Activated naive CD4-positive, alpha-beta T cell treated with anti-CD3 and anti-CD28 coated beads, Interleukin-2, amount 10 ng/mL, durations not matched to agents 7 days and 5 days (primary cell): ENCODE results near the gene CACNA2D1.

ENCODE experiments used
- CTCF ChIA-PET: fragments of 350-600 bp; sonication (Branson Sonifier 250); formaldehyde crosslinking; loops from one replicate; lab custom pipeline; 2021; ENCODE audit warnings: antibody characterized with exemption; lab: Charles Lee
- DNase-seq: peaks from one replicate; pipeline ENCODE4 v3.0.0-alpha.2; 2020
- H3K27ac Mint-ChIP-seq: one replicate; pipeline ENCODE4 v1.8.0; 2021; ENCODE audit warnings: mild to moderate bottlenecking, moderate library complexity, mixed read lengths
- H3K27me3 Mint-ChIP-seq: one replicate; pipeline ENCODE4 v1.8.0; 2021; ENCODE audit warnings: mild to moderate bottlenecking, mixed read lengths
- H3K36me3 Mint-ChIP-seq: one replicate; pipeline ENCODE4 v1.8.0; 2021; ENCODE audit warnings: mixed read lengths
- H3K4me1 Mint-ChIP-seq: one replicate; pipeline ENCODE4 v1.8.0; 2021; ENCODE audit warnings: mixed read lengths
- H3K4me3 Mint-ChIP-seq: one replicate; pipeline ENCODE4 v1.8.0; 2021; ENCODE audit warnings: mild to moderate bottlenecking, moderate library complexity, mixed read lengths
- H3K9me3 Mint-ChIP-seq: one replicate; pipeline ENCODE4 v1.8.0; 2021; ENCODE audit warnings: mixed read lengths

The CACNA2D1 gene

DNA sequence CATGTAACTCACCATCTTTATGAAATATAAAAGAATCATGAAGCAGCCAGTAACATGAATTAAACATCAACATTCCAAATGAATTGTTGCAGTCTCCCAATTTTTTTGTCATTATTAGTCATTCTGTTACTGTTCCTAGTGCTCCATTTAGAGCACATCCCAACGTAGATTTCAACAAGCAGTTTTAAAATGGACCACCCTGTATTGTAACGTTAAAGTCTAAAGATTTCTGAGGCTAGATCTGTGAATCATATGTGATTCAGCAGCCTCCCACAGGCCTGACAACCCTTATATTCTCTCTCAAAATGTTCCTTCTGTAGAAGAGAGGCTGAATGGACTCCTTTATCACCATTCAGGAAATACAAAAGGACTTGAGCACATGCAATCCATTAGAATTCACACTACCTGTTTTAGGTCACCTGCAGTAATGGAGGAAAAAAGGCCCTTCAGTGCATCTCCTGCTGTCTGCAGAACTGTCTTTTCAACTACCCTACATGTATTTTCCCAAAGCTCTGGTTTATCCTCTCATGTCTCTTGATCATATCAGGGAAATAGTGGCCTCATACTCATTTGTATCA, 81.4 kb downstream of the CACNA2D1 start:
- CTCF ChIA-PET = no interaction called here
- no peak overlapping the region for H3K4me3 Mint-ChIP-seq
- H3K9me3 Mint-ChIP-seq = no peaks in the 10 kb centered on the region
- H3K27me3 Mint-ChIP-seq = no peaks in the 10 kb centered on the region
- DNase-seq = no peak
- H3K4me1 Mint-ChIP-seq = no peaks in the 10 kb centered on the region
- H3K36me3 Mint-ChIP-seq = no peaks in the 10 kb centered on the region
- H3K27ac Mint-ChIP-seq = no peak overlapping the region

- DNase-seq = no peak
- no peaks in the 10 kb centered on the region for H3K27me3 Mint-ChIP-seq
- H3K4me1 Mint-ChIP-seq = no peaks in the 10 kb centered on the region
- H3K27ac Mint-ChIP-seq = no peak overlapping the region
- no peaks in the 10 kb centered on the region for H3K9me3 Mint-ChIP-seq
- no peaks in the 10 kb centered on the region for H3K36me3 Mint-ChIP-seq
- CTCF ChIA-PET = no interaction called here
- H3K4me3 Mint-ChIP-seq = no peak overlapping the region
These were observed 82.8 kb downstream of the CACNA2D1 start for GRCh38 chr7:82360591-82361368.

GRCh38 chr7:82359426-82359825, 84.2 kb downstream of the CACNA2D1 start:
- DNase-seq = no peak
- no peaks in the 10 kb centered on the region for H3K36me3 Mint-ChIP-seq
- no peaks in the 10 kb centered on the region for H3K9me3 Mint-ChIP-seq
- H3K27me3 Mint-ChIP-seq = no peaks in the 10 kb centered on the region
- no peak overlapping the region for H3K4me3 Mint-ChIP-seq
- CTCF ChIA-PET = no interaction called here
- no peaks in the 10 kb centered on the region for H3K4me1 Mint-ChIP-seq
- H3K27ac Mint-ChIP-seq = no peak overlapping the region

DNA sequence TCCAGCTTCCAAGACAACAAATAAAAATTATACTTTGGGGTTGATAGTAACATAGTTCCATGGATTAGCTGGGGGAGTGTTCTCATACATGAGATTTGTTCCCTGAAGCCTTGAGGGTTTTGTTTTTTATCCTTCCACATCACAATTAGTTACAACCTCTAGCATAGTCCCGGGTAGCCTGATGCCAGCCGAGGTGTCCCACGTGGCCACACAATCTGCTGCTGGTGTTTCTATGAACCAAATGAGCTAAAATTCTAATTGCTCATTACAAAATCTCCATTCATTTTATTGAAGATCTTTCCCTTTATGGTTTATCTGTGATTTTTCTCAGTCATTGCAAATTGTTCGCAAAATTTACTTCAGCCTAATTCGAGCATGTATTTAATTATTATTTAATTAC, 84.7 kb downstream of the CACNA2D1 start:
- H3K27me3 Mint-ChIP-seq = no peaks in the 10 kb centered on the region
- no peak overlapping the region for H3K4me3 Mint-ChIP-seq
- H3K4me1 Mint-ChIP-seq = no peaks in the 10 kb centered on the region
- H3K9me3 Mint-ChIP-seq = no peaks in the 10 kb centered on the region
- DNase-seq = no peak
- no peaks in the 10 kb centered on the region for H3K36me3 Mint-ChIP-seq
- H3K27ac Mint-ChIP-seq = no peak overlapping the region
- CTCF ChIA-PET = no interaction called here

DNA sequence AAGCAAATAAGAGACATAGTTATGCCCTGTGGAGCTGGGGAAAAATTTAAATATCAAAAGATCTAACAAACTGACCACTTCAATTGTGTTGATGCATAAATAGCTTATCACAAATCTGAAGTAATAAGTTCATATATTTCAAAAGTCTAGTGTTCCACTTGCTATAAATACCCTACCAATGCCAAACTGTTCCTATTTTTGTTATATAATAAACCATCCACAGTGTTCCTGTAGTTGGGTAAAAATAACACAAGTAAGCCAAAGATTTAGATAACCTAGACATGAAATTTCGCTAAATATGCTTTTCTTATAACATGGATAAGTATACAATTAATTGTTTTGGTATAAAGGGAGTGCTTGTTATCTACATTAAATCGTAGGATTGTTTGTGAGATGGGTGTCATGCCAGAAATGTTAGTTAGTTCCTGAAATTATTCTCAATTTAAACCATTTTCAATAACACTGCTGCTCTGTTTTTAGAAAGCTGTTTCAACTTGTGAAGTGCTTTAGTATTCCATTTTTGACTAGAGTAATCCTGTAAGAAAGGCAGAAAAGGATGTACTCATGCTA, 85.5 kb downstream of the CACNA2D1 start:
- no peaks in the 10 kb centered on the region for H3K36me3 Mint-ChIP-seq
- no peak for DNase-seq
- no peak overlapping the region for H3K27ac Mint-ChIP-seq
- no peaks in the 10 kb centered on the region for H3K27me3 Mint-ChIP-seq
- no peaks in the 10 kb centered on the region for H3K9me3 Mint-ChIP-seq
- no peak overlapping the region for H3K4me3 Mint-ChIP-seq
- H3K4me1 Mint-ChIP-seq = no peaks in the 10 kb centered on the region
- CTCF ChIA-PET = no interaction called here

DNA sequence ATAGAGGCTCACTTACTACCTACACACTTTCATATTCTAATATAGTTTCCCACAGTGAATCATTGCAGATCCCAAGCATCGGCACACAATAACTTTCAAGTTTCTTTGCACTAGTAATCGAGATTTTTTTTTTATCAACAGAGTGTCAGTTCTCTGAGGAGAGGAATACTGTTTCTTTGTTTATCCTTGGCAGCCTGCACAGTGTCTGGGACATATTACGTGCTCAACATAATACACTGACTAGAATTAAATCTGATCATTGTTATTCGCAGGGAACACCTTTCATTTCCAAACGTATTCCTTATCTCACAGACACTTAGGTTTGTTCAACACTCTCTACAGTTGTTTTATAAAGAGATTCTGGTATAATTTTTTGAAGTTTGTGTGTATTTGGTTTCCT, 95.3 kb downstream of the CACNA2D1 start:
- no peak for DNase-seq
- Mint-ChIP-seq H3K27me3 (no peaks in the 10 kb centered on the region), H3K27ac (no peak overlapping the region), H3K4me3 (no peak overlapping the region), H3K36me3 (no peaks in the 10 kb centered on the region), H3K9me3 (no peaks in the 10 kb centered on the region), H3K4me1 (no peaks in the 10 kb centered on the region)
- CTCF ChIA-PET = no interaction called here

- DNase-seq = no peak
- CTCF ChIA-PET = no interaction called here
- Mint-ChIP-seq H3K27ac (no peak overlapping the region), H3K9me3 (no peaks in the 10 kb centered on the region), H3K27me3 (no peaks in the 10 kb centered on the region), H3K4me3 (no peak overlapping the region), H3K4me1 (no peaks in the 10 kb centered on the region), H3K36me3 (no peaks in the 10 kb centered on the region)
These were observed 95.8 kb downstream of the CACNA2D1 start for GRCh38 chr7:82347808-82348207.

DNA sequence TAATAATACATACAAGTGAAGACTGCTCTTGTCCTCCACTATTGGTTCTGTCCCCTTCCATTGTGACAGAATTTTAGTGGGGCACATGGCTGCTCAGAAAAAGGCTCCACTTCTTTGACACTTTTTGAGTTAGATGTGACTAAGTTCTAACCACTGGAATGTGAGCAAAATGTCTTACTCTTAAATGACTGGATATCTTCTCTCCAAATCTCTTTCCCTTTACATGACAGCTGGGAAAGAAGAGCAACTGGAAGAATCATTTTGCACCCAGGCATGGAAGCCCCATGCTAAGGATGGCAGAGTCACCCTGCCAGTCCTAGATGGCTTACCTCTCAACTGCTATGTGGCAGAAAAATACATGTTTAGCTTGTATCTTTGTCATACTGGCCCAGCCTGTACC, 97.7 kb downstream of the CACNA2D1 start:
- Mint-ChIP-seq H3K27me3 (no peaks in the 10 kb centered on the region), H3K9me3 (no peaks in the 10 kb centered on the region), H3K4me3 (no peak overlapping the region), H3K27ac (no peak overlapping the region), H3K4me1 (no peaks in the 10 kb centered on the region), H3K36me3 (no peaks in the 10 kb centered on the region)
- no peak for DNase-seq
- CTCF ChIA-PET = no interaction called here

DNA sequence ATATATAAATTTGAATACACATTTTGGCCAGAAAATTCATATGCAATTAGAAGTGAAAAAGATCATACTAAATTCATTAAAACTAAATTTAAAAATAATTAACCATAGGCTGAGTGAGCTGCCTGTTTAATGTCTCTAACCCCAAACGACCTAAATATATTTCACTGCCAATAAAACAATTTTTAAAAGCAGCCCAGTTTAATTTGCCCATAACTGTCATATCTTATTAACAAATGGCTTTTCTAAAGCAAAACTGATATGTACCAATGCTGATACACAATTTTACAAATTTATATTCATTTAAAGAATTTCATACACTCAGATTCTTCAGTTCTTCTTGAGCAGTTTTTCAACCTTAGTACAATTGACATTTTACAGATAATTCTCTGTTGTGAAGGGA, 99.9 kb downstream of the CACNA2D1 start:
- DNase-seq = no peak

GRCh38 chr7:82339958-82340357, 103.6 kb downstream of the CACNA2D1 start:
- Mint-ChIP-seq H3K4me1 (no peaks in the 10 kb centered on the region), H3K27ac (no peak overlapping the region), H3K4me3 (no peak overlapping the region), H3K36me3 (no peaks in the 10 kb centered on the region), H3K27me3 (no peaks in the 10 kb centered on the region), H3K9me3 (no peaks in the 10 kb centered on the region)
- CTCF ChIA-PET = no interaction called here
- no peak for DNase-seq

More for the DNA sequence above, 99.9 kb downstream of the CACNA2D1 start:
- Mint-ChIP-seq H3K4me1 (no peaks in the 10 kb centered on the region), H3K4me3 (no peak overlapping the region), H3K27me3 (no peaks in the 10 kb centered on the region), H3K9me3 (no peaks in the 10 kb centered on the region), H3K36me3 (no peaks in the 10 kb centered on the region), H3K27ac (no peak overlapping the region)
- CTCF ChIA-PET = no interaction called here

GRCh38 chr7:82335927-82336326, 107.7 kb downstream of the CACNA2D1 start:
- DNase-seq = no peak
- Mint-ChIP-seq H3K4me1 (no peaks in the 10 kb centered on the region), H3K27me3 (no peaks in the 10 kb centered on the region), H3K4me3 (no peak overlapping the region), H3K27ac (no peak overlapping the region), H3K36me3 (no peaks in the 10 kb centered on the region), H3K9me3 (no peaks in the 10 kb centered on the region)
- CTCF ChIA-PET = no interaction called here

GRCh38 chr7:82335001-82335400, 108.6 kb downstream of the CACNA2D1 start:
- H3K36me3 Mint-ChIP-seq = no peaks in the 10 kb centered on the region
- H3K27me3 Mint-ChIP-seq = no peaks in the 10 kb centered on the region
- no peak overlapping the region for H3K4me3 Mint-ChIP-seq
- H3K27ac Mint-ChIP-seq = no peak overlapping the region
- no peaks in the 10 kb centered on the region for H3K9me3 Mint-ChIP-seq
- DNase-seq = no peak
- H3K4me1 Mint-ChIP-seq = no peaks in the 10 kb centered on the region
- CTCF ChIA-PET = no interaction called here

DNA sequence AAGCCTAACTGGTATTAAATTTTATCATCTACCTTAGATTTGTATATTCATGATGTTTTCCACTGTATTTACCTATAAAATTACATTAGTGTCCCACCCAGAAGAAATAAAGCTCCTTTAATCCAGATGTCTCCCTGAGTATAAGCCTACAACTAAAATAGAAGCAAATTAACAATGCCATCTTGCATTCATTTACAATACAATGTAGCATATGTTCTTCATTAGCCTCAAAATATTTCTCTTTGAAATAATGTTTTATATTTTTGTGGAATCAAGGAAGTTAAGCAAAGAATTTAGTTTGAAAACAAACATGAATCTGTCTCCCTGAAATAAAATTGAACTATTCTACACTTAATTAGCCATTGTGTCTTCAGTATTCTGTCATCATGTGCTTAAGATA, 112.3 kb downstream of the CACNA2D1 start:
- no peaks in the 10 kb centered on the region for H3K4me1 Mint-ChIP-seq
- no peak overlapping the region for H3K27ac Mint-ChIP-seq
- DNase-seq = no peak
- H3K4me3 Mint-ChIP-seq = no peak overlapping the region
- H3K36me3 Mint-ChIP-seq = no peaks in the 10 kb centered on the region
- CTCF ChIA-PET = no interaction called here
- H3K27me3 Mint-ChIP-seq = no peaks in the 10 kb centered on the region
- H3K9me3 Mint-ChIP-seq = no peaks in the 10 kb centered on the region

GRCh38 chr7:82330706-82331215, 112.8 kb downstream of the CACNA2D1 start:
- H3K4me3 Mint-ChIP-seq = no peak overlapping the region
- no peak for DNase-seq
- no peaks in the 10 kb centered on the region for H3K27me3 Mint-ChIP-seq
- no peaks in the 10 kb centered on the region for H3K36me3 Mint-ChIP-seq
- CTCF ChIA-PET = no interaction called here
- H3K9me3 Mint-ChIP-seq = no peaks in the 10 kb centered on the region
- H3K27ac Mint-ChIP-seq = no peak overlapping the region
- H3K4me1 Mint-ChIP-seq = no peaks in the 10 kb centered on the region

- H3K27ac Mint-ChIP-seq = no peak overlapping the region
- DNase-seq = no peak
- CTCF ChIA-PET = no interaction called here
- no peaks in the 10 kb centered on the region for H3K36me3 Mint-ChIP-seq
- H3K4me1 Mint-ChIP-seq = no peaks in the 10 kb centered on the region
- no peaks in the 10 kb centered on the region for H3K9me3 Mint-ChIP-seq
- H3K27me3 Mint-ChIP-seq = no peaks in the 10 kb centered on the region
- no peak overlapping the region for H3K4me3 Mint-ChIP-seq
These were observed 115.7 kb downstream of the CACNA2D1 start for GRCh38 chr7:82327898-82328297.
